Stimulated activated CD4-positive, alpha-beta T cell treated with anti-CD3 and anti-CD28 coated beads, TNF-alpha, amount 100 ng/mL, for 4 hours (primary cell): ENCODE results near the gene TPRG1.
A peak's percentile ranks its signal among the peaks of the same experiment; 100 is the strongest.

Source experiments
- DNase-seq, 3 experiments: peaks; one replicate each; pipeline ENCODE4 v3.0.0-alpha.2; 2020; ENCODE audit warnings: low read depth in 3 of 3

The TPRG1 gene

DNA sequence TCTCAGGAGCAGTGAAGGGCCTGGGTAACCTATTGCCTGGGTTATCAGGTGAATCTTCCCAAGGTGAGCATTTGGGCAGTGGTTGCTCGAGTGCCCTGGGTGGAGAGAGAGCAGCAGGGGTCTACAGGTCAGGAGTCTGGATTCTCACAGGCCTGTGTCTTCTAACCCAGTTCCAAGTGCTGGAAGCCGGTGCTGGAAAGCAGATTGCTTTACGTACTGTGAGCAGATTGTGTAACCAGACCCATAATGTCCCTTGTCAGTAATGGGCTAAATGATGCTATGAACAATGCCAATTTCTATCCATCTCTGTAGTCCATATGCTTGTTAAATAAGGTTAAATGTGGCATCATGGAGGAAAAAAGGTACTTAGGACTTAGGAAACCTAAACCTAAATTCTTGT is 106.5 kb downstream of the TPRG1 start:
- DNase-seq, result no peak

DNA sequence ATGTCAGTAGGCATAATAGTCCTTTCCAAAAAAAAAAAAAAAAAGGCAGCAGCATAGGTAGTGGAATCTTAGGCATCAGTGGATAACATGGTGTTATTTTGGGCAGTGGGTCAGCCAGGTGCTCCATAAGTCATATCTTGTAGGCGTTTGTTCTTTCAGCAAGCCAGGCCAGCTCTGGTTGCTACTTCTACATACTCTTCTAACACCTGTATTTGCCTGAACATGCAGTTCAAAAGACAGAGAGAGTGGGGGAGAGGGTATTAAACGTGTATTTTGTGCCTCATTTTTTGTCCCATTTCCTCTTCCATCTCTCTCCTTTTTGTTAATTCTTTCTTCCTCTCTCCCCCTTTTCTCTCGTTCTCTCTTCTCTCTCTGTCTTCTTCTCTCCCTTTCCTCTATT is 110.4 kb downstream of the TPRG1 start:
- DNase-seq, result no peak

GRCh38 chr3:189282741-189283140 is 111.0 kb downstream of the TPRG1 start:
- DNase-seq, result no peak

DNA sequence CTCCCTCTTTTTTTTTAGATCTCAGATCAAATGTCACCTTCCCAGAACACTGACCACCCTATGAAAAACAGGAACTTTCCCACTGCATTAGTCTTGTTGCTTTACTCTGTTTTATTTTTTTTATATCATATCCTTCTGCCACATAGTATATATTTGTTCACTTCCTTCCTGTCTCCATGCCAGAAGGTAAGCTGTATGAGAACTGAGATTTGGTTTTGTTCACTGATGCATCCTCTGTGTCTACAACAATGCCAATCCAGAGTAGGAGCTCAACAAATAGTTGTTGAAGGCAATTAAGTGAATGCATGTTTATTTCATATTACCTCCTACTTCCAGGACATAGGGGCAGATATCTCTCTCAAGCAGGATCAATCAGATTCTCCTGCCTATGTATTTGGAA is 114.4 kb downstream of the TPRG1 start:
- DNase-seq, result no peak

DNA sequence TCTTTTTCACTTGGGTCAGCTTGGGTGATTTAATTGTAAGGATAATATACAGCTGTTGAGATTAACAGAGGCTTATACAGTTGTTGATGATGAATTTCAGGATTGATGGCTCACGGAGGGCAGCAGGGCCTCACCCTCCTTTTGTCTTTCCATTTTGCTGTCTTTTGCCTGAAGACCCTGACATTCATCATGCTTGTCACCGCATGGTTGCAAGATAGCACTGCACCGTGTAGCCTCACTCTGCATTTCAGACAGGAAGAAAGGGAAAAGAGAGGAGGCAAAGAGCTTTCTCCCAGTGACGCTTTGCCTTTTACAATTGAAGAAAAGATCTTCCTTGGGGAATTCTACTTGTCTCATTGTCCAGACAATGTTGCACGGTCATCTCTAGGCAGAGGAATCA is 115.1 kb downstream of the TPRG1 start:
- DNase-seq, result no peak

DNA sequence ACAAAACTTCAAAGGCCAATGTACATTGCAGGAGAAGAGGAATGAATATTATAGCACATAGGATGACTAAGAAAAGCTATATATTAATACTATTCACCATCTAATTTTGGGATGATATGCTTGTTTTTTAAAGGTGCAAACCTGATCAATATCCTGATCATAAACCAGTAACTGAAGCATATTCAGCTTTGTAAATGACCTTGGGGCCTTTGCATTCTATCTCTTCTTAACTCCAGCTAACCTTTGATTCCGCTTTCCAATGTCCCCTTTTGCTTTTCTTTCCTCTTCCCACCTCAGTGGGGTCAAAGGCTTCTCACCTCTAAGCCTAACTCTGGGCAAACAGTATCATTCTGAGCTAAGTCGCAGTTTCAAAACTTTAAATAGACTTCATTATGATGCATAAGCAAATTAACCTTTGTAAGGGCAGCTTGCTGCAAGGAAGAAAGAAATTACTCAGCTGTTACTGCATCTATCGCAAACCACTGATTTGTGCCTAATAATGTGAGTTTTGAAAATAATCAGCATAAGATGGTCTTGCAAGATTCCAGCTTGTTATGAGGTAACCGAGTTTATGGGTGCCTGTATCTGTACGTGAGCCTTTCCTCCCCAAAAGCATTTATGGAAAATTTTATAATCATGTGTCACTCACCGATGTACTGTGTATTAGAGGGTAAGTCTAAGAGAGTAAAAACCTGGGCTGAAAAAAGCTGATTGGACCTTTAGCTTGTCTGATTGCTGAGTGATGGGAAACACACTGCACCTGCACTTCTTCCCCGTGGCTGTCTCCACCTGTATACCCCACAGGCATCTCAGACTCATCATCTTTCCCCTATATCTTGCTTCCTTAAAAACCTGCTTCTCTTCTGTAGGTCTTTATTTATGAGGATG is 116.8 kb downstream of the TPRG1 start:
- no peak for DNase-seq

- no peak for DNase-seq
Measured at GRCh38 chr3:189289251-189289650, 117.5 kb downstream of the TPRG1 start.

- no peak for DNase-seq
Measured at GRCh38 chr3:189292667-189293484, 121.1 kb downstream of the TPRG1 start.

GRCh38 chr3:189294649-189295048 is 122.9 kb downstream of the TPRG1 start:
- no peak for DNase-seq

- DNase-seq, result no peak
Measured at GRCh38 chr3:189295089-189295488, 123.3 kb downstream of the TPRG1 start.

- no peak for DNase-seq
Measured at GRCh38 chr3:189297932-189298331, 126.2 kb downstream of the TPRG1 start.

DNA sequence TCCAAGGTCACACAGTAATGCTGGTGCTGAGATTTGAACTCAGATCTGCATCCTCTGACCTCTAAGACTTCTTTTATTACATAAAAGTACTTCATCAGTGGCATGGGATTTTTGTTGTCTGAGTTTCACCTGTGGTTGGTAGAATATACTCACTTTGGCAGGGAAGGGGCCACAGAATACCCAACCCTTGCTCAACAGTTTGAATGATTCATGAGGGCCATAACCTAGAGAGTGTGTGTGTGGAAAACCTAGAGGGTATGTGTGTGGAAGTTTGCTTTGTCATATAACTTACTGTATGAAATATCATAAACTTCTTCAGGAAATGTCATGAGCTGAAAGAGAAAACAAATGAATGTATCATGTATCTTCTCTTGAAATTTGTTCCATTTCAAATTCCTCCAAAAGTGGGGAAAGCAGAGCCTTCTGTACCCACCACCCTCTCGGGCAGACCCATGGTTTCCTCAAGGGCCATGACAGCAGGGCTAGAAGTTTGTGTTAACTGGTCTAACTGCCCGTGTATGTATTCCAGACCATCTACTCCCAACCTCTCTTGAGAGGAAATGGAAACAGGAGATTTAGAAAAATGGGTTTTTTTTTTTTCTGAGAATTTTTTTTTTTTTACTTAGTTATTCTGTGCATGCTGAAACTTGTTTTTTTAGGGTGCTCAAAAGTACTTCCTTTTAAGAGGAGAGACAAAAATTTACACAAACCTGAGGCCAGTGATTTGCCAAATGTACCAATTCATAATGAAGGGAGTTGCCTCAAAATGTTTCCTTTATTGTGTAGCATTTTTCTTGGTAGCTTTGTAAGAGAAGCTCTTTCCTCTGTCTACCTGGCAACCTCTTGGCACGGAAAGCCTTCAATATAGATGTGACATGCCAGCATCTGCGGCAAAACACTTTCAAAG is 127.0 kb downstream of the TPRG1 start:
- DNase-seq, result no peak

GRCh38 chr3:189300345-189300744 is 128.6 kb downstream of the TPRG1 start:
- DNase-seq, result no peak

- DNase-seq, result no peak
Measured at GRCh38 chr3:189301479-189301878, 129.7 kb downstream of the TPRG1 start.

GRCh38 chr3:189303584-189303983 is 131.8 kb downstream of the TPRG1 start:
- DNase-seq, result no peak

DNA sequence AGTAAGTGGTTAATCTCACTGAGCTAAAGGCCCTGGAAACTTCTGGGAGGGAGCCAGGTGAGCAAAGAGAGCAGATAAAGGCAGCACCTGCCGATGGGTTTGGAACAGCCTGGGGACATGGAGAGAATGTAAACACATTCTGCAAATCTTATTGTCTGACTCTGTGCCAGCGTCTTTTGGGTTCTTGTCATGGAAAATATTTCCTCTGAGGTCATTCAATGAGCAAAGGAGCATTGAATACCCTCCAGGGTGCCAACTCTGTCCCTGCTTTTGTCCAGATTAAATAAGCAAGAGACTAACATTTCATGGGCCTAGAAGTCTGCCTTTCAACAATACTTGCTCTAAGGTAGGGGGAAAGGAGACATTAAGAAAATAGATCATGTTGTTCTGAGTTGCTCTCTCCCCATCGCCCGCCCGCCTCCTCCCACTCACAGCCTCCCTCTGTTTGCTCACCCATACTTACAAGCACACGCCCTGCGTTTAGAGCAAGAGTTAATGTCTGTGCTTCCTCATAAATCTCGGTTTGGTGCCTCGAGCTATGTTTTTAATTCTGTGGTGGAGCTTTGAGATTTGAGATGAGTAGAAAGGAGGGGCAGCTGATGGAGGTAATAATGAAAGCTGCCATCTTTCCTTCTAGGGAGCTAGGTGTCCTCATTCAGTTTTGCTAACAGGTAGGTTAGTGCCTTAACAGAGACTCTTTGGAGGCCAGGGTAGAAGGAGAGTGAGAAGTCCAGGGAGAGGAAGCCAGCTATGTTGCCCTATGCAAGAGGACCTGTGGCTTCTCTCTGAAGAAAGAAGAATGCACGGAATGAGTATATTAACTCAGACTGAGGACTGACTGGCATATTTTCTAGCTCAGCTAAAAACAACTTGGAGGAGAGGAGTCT is 132.9 kb downstream of the TPRG1 start:
- peak in 1 of 3 experiments; percentile 3 for DNase-seq

DNA sequence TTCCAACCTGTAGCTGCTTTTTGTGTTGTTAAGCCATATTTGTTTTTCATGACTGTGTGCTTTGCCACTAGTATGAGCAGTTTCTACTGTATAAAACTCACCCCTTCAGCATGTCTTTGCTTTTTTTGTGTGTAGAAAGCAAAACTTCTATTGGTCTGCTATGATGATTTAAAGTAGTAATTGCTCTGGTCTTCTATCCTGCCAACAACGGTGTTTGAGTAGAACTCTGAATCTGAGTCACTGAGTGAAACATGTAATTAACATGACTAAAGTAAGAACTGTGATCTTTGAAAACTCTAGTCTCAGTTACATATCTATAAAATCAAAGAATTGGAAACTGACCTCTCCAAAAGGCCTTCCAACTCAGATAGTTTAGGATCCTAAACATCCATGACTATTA is 133.6 kb downstream of the TPRG1 start:
- DNase-seq, result no peak

DNA sequence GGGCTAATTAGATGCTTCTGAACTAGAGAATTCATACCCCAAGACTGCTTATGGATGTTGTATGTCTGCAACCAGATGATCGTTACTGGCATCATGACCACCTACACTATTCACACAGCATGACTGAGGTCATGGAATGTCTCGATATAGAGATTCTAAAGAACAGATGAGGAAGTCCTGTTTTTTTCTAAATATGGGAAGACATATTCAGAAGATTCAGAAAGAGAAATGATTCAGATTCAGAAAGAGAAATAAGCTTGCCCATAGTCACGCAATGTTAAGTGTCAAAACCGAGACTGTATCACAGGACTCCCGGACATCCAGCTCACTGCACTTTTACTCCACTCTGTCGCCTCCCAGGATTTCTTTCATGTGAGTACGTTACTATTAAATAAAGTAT is 136.2 kb downstream of the TPRG1 start:
- DNase-seq, result no peak

DNA sequence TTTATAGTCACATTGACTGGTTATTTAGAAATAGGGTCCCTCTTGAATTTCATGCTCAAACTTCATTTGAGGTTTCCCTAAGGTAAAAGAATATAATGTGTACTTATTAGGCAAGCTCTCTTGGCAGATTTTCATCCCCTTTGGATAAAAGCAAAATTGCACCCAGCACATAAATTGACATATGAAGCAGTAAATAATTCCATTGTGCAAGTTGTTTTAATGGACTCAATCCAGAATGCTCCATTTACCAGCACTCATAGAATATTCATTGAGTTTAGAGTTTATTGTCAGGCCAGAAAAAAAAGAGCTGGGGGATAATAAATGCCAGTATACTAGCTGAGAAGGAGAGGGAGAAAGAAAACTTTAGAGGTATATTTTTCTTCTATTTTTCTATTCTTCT is 136.8 kb downstream of the TPRG1 start:
- no peak for DNase-seq

GRCh38 chr3:189309400-189309975 is 137.7 kb downstream of the TPRG1 start:
- no peak for DNase-seq

- DNase-seq, result no peak
Measured at GRCh38 chr3:189311521-189311920, 139.8 kb downstream of the TPRG1 start.
